HUDEP-2 (cell line): Measurements from ENCODE around the gene EFCAB9.
"Not testable (repeated sequence)": the region's sequence is repeated elsewhere in the genome, so short reads cannot be mapped to it uniquely, and the experiment has no call there.

Source experiments
- DNase-seq, 76 experiments: peaks; one replicate each; lab custom pipeline; 2025; ENCODE audit not compliant: unreplicated experiment in 76 of 76; lab: John Stamatoyannopoulos, UW

EFCAB9 gene

DNA sequence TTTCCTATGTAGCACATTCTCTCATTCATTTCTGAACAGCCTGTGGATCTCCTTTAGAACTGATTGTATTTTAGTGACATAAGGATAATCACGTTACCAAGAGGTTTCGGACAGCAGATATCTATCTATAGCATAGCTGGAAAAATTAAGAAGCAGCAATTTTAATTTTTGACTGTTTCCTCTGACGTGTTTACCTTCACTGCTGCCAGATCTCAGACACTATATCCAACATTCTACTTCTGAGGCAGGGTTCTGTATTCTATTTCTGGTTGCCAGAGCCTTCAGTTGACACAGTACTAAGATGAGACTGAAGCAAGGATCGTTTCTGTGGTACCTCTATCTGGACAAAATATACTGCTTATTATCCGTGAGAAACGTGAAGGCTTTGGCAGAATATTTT lies at the start of gene EFCAB9:
Gene EFCAB9, plus strand, starts transcription at position 301 of the 400 bp plus-strand sequence. Its CDS starts 1 bp downstream, at position 302.
- no peak for DNase-seq

DNA sequence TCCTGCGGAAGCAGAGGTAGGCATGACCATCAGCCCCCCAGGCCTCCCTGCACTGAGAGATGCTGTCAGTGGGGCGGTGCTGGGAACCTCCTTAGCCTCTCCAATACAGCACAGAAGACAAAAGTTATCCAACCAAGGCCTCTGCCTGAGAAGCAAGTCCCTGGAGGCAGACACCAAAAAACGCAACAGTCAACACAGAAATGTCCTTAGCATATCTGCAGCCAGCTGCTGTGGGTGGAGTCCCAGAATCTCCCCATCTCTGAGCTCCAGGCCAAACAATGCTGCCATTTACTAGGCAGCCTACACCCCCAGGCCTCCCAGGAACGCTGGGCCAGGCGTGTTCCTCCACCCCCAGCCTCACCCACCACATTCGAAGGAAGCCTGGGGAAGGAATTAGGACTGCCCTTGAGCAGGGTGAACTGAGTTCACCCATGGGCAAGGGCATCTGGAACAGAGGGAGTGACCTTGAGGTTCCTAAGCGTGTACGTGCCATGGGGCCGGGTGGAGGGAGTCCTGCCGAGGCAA lies 49.6 kb upstream of the EFCAB9 start:
- DNase-seq: peak; percentile 29 to 93 (median 80)

- DNase-seq: no peak
These were observed 48.8 kb upstream of the EFCAB9 start for GRCh38 chr5:172144931-172145869.

DNA sequence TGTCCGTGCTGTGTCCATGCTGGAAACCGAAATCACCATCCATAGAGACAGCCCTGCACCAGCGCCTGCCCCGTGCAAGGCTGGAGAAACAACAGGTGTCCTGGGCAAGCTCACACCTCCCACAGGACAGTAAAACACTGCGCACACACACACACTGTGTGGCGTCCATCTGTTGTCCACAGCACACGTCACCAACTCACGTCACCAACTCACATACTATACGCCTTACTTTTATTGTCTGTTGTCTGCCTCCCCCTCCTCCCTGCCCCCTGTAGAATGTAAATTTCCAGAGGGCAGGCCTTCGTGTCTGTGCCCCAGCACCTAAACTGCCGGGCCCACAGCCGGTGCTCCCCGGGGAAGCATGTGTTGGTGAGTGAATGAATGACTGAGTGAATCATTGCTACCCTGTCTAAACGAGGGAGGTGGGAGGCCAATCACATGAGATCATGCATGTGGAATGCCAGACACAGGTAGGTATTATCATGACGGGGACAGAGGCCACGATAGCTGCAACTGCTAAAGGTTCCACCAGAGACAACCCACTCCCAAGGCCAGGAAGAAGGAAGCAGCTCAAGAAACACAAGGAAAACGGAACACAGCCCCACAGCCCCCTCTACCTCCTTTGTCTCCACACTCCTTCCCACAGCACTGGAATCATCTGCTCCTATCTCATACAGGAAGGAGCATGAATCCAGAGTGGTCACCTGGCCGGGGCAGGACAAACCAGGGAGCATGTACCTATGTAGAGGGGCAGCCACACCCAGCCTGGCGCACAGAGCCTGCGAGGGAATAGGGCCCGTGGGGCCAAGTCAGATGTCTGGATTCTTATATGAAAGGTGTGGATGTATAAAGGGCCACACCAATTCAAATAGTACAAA lies 47.9 kb upstream of the EFCAB9 start:
- DNase-seq: no peak

GRCh38 chr5:172146748-172147092 lies 47.3 kb upstream of the EFCAB9 start:
- no peak for DNase-seq

DNA sequence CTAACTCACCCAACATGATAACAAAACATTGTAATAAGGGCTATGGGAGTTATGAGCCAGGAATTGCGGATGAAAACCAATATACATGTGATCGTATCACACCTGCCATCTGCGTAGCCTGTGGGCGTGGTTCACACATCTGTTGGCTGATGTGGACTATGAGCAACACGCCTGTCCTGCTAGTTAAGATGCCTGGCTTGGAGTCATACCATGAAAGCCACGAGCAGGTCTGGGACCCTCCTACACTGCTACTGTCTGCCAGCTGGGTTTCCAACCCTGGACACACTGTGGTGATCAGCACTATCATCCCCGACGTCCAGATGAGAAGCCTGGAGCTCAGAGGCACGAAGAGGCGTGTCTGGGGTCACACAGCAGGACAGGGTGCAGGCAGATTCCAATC lies 46.1 kb upstream of the EFCAB9 start:
- peak in 73 of 76 experiments; percentile 20 to 89 (median 64) for DNase-seq

DNA sequence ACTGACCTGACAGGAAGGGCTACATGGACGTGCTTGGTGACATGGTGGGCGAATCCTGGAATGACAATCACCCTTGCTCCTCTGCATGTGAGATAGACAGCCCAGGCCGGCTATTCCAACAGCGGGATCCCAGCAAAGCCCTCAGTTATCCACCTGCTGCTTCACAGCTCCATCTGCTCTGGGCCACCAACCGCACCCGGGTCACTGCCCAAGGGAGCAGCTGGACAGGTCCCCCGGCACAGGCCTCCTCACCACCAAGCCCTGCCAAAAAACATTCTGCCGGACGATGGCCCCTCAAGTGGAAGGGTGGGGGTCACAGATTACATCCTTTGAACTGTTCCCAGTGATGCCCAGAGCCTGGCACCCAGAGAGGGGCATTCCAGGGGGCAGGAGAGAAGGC lies 45.6 kb upstream of the EFCAB9 start:
- no peak for DNase-seq

DNA sequence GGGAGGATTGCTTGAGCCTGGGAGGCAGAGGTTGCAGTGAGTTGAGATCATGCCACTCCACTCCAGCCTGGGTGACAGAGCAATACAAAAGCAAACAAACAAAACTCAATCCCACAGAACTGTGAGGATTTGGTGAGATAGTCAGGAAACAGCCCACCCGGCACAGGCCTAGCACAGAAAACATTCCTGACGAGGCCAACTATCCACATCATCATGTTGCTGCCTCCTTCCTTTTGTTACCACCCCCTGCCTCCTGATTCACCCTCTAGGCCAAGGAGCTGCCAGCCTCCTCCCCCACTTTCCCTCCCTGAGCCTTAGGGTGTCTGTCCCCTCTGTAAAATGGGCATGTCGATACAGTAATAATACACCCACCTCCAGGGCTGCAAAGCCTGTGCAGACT lies 44.9 kb upstream of the EFCAB9 start:
- no peak for DNase-seq

DNA sequence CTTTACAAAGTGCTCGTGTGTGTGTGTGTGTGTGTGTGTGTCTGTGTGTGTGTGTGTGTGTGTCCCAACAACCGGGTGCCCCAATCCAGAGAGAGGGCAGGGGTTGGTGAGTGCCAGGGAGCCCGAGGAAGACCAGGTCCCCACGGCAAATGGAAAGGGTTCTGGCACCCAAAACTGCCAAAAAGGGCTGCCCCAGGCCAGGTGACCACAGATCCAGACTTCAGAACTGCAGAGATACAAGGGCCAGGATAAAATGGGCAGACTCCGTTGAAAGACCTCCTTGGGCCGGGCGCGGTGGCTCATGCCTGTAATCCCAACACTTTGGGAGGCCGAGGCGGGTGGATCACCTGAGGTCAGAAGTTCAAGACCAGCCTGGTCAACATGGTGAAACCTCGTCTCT lies 44.5 kb upstream of the EFCAB9 start:
- DNase-seq: not testable (repeated sequence)

DNA sequence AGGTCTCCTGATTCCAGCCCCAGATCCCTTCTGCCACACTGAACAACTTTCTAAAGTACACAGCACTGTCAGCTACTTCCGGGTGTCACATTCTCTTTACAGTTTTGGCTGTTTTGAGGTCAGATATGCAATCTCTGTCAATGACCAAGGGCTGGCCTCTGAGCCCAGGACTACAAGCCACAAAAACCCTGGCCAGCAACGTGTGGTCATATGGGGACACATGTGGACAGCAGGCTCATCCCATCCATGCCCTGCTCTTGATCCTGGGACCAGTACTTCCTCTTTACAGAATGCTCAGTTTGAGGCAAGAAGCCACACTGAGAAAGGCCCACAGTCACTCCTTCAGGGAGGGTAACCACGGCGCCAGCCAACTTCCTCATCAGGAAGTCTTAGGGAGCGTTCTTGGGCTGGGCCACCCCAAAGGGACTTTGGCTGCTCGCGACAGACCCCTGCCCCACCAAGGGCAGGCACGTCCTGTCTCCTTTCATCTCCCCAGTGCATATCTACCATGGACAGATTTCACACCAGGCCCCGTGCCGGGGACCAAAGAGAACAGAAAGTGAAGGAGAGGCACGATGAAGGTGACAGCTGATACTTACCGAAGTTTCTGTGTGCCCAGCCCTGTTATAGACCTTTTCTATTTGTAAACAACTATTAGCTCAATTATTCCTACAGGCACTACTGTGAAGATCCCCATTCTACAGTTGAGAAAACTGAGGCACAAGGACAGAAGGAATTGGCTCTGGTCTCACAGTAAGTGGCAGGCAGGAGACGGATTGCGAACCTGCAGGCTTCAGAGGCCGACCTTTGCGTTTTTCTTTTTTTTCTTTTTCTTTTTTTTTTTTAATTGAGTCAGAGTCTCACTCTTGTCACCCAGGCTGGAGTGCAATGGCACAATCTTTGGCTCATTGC lies 43.2 kb upstream of the EFCAB9 start:
- DNase-seq: peak in 16 of 76 experiments; percentile 4 to 28 (median 16)

DNA sequence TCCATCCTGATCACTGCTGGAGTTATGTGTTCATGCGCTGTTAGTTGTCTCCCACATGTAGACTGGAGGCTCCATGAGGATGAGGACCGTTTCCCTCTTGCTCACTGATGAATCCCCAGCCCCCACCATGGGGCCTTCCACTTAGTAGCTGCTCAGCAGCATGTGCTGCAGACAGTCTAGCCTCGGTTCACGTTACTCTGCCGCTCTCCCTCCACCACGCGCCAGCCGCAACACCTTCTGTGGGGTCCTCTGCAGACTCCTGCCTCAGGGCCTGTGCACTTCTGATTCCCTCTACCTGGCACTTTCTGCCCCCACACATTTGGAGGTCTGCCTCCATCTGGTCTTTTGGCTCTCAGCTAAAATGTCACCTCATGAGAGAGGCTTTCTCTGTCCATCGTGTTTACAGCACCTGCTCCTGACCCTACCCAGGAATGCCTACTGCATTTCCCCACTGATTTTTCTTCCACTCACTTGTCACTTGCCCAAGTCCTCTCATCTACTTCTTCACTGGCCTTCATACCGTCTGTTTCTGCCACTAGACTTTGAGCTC lies 42.2 kb upstream of the EFCAB9 start:
- DNase-seq: no peak

DNA sequence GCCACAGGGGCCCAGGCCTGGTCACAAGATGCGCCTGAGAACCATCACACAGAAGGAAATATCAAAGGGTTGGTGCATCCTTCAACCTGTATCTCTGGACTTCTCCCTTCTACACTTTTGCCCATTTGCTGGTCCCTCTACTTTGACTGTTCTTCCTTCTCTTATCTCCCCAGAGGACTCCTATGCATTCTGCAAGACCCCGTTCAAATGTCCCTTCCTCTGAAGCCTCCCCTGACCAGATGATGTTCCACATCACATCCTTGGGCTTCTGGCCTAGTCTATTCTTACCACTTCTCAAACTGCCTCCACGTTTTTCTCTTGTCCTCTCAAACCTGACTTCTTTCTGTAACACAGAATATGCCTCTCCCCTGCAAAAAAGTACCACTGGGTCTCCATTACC lies 40.3 kb upstream of the EFCAB9 start:
- DNase-seq: no peak

GRCh38 chr5:172155101-172155500 lies 38.9 kb upstream of the EFCAB9 start:
- DNase-seq: not testable (repeated sequence)

- DNase-seq: no peak
These were observed 37.4 kb upstream of the EFCAB9 start for GRCh38 chr5:172156541-172156994.

- no peak for DNase-seq
These were observed 35.0 kb upstream of the EFCAB9 start for GRCh38 chr5:172159016-172159415.

DNA sequence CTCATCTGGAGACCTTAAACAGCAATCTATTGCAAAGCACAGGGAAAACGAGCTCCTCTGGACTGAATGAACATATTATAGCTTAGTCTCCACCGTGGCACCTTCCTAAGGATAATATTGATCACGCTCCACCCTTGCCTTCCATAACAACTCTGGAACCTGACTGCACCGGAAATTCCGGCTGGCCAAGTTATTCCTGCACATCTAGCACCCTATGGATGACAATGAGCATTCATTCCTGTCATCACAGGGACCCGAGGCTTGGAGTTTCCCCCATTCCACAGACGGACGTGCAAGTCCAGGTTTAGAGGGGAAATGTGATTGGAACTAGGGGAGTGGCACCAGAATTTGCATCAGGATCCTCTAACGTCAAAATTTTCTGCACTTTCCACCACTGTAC lies 33.5 kb upstream of the EFCAB9 start:
- no peak for DNase-seq

DNA sequence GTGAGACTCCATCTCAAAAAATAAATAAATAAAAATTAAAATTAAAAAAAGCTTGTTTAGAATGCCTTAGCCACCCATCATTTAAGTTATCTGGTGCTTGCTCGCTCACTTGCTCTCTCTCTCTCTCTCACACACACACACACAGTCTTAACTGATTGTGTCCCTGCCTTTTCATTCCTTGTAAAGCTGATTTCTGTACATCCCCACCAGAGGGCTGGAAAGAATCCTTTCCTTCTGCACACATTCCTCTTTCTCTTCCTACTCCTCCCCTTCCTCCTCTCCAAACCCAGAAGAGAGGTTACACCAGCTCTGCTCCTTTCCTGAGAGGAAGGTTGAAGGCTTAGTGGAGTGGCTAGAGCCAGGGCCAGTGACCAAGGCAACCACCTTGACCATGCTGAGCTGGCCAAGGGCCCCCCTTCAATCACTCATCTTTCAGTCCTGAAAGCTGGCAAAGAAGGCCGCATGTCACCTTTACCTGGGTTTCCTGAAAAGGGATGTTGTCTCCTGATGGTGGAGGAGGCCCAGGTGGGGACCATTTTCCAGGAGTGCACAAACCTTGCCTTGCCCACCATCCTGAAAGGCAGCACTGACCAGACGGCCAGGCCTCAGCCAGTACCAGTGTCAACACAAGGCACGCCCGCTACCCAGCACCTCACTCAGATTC lies 31.5 kb upstream of the EFCAB9 start:
- DNase-seq: no peak

DNA sequence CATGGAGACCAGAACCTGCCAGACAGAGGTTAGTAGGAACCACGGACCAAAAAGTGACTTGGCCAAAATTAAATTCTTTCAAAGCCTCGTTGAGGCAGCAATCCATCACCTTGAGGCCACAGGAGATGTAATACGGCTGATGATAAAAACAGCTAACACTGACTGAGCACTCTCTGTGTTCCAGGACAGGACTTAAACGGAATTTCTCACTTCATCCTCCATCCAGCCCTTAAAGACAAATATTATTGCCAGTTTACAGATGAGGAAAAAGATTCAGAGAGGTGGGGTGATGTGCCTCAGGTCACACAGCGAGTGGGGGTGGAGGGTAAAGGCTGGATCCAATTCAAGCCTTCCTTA lies 31.0 kb upstream of the EFCAB9 start:
- DNase-seq: no peak

- no peak for DNase-seq
These were observed 30.6 kb upstream of the EFCAB9 start for GRCh38 chr5:172163346-172163745.
